PFSK-1 (cell line): Measurements from ENCODE around the gene PRDM16.

Experiments used
- FOXP2 ChIP-seq: optimal IDR thresholded peaks from 2 replicates; pipeline ENCODE3; 2011; ENCODE audit warnings: borderline replicate concordance, control low read depth, inconsistent platforms; ENCODE audit not compliant: insufficient read depth; ENCODE audit errors: extremely low read length, extremely low read depth
- POLR2AphosphoS5 ChIP-seq: IDR thresholded peaks from 2 replicates; pipeline ENCODE4 v1.6.1; 2012; ENCODE audit warnings: low read depth, mild to moderate bottlenecking, control low read depth, low read length, moderate library complexity
- REST ChIP-seq, 2 experiments: IDR thresholded peaks; 2 replicates each; pipeline versions ENCODE4 v1.6.1 to v1.8.0; 2011 to 2012; ENCODE audit warnings: low read depth in 2 of 2, low read length in 2 of 2, control low read depth in 1 of 2, inconsistent platforms in 1 of 2, mild to moderate bottlenecking in 1 of 2, moderate library complexity in 1 of 2; ENCODE audit not compliant: insufficient read depth in 1 of 2
- SIN3A ChIP-seq: IDR thresholded peaks from 2 replicates; pipeline ENCODE4 v1.6.1; 2012; ENCODE audit warnings: mild to moderate bottlenecking, low read length, moderate library complexity, borderline replicate concordance; ENCODE audit not compliant: insufficient read depth
- TAF1 ChIP-seq: IDR thresholded peaks from 2 replicates; pipeline ENCODE4 v1.6.1; 2012; ENCODE audit warnings: low read length, control low read depth, borderline replicate concordance; ENCODE audit not compliant: insufficient read depth

PRDM16 gene

GRCh38 chr1:3168678-3169077, 99.7 kb downstream of the PRDM16 start:
- TF ChIP-seq FOXP2: no peak
- TF ChIP-seq REST (IDR thresholded peaks at IDR 0.05; ENCODE audit: insufficient read depth in 1 of 2, low read depth in 2 of 2, low read length in 2 of 2): no peak

- TF ChIP-seq POLR2AphosphoS5 (no peak), SIN3A (no peak), FOXP2 (no peak), TAF1 (no peak), REST (IDR thresholded peaks at IDR 0.05; ENCODE audit: insufficient read depth in 1 of 2, low read depth in 2 of 2, low read length in 2 of 2) (no peak)
These were observed 100.8 kb downstream of the PRDM16 start for GRCh38 chr1:3169665-3170356.

GRCh38 chr1:3170561-3171453, 101.8 kb downstream of the PRDM16 start:
- TF ChIP-seq SIN3A (no peak), TAF1 (no peak), REST (IDR thresholded peaks at IDR 0.05; ENCODE audit: insufficient read depth in 1 of 2, low read depth in 2 of 2, low read length in 2 of 2) (no peak), POLR2AphosphoS5 (no peak), FOXP2 (no peak)

GRCh38 chr1:3171761-3172160, 102.8 kb downstream of the PRDM16 start:
- TF ChIP-seq REST (IDR thresholded peaks at IDR 0.05; ENCODE audit: insufficient read depth in 1 of 2, low read depth in 2 of 2, low read length in 2 of 2): no peak
- TF ChIP-seq SIN3A: no peak
- no peak for TF ChIP-seq FOXP2
- TF ChIP-seq TAF1: no peak
- TF ChIP-seq POLR2AphosphoS5: no peak
